CD8-positive, alpha-beta memory T cell (primary cell): ENCODE results near the gene RAB31. TPM values are rescaled to one million over a fixed set of nuclear protein-coding genes. Genes with fewer than 3 reads are reported as not detected.

Experiments used
- CTCF ChIA-PET: fragments of 350-600 bp; sonication (Branson Sonifier 250); formaldehyde crosslinking; loops from one replicate; lab custom pipeline; 2021; ENCODE audit warnings: antibody characterized with exemption; lab: Charles Lee
- POLR2A ChIA-PET: fragments of 350-600 bp; sonication (Branson Sonifier 250); formaldehyde crosslinking; loops from one replicate; lab custom pipeline; 2021; ENCODE audit warnings: antibody characterized with exemption; lab: Charles Lee
- DNase-seq, 5 donors: peaks; one replicate each; pipeline versions ENCODE4 v3.0.0 to v3.0.0-alpha.2; 2020 to 2022; ENCODE audit warnings: mixed read lengths in 1 of 5
- H3K27ac ChIP-seq: one replicate; pipeline ENCODE4 v1.7.0; 2013; ENCODE audit warnings: low read depth, mild to moderate bottlenecking, low read length, moderate library complexity
- H3K27me3 ChIP-seq: 2 replicates; pipeline ENCODE4 v1.7.0; 2013; ENCODE audit warnings: low read length, mild to moderate bottlenecking; ENCODE audit not compliant: insufficient read depth, poor library complexity, severe bottlenecking
- H3K36me3 ChIP-seq: 2 replicates; pipeline ENCODE4 v1.7.0; 2013; ENCODE audit warnings: mild to moderate bottlenecking, low read length, moderate library complexity; ENCODE audit not compliant: insufficient read depth
- H3K4me1 ChIP-seq: 2 replicates; pipeline ENCODE4 v1.7.0; 2013; ENCODE audit warnings: mild to moderate bottlenecking, low read length, moderate library complexity; ENCODE audit not compliant: insufficient read depth
- H3K4me3 ChIP-seq: 2 replicates; pipeline ENCODE4 v1.7.0; 2013; ENCODE audit warnings: mild to moderate bottlenecking, low read length
- H3K9me3 ChIP-seq: 2 replicates; pipeline ENCODE4 v1.7.0; 2013; ENCODE audit warnings: mild to moderate bottlenecking, low read length
- H3K27ac Mint-ChIP-seq, 8 donors: one replicate each; pipeline ENCODE4 v1.8.0; 2020 to 2021; ENCODE audit warnings: mixed read lengths in 8 of 8, mild to moderate bottlenecking in 6 of 8, inconsistent platforms in 3 of 8, moderate library complexity in 3 of 8
- H3K27me3 Mint-ChIP-seq, 2 donors: one replicate each; pipeline ENCODE4 v1.8.0; 2020 to 2021; ENCODE audit warnings: mixed read lengths in 2 of 2, mild to moderate bottlenecking in 1 of 2, moderate library complexity in 1 of 2
- H3K36me3 Mint-ChIP-seq, 3 donors: one replicate each; pipeline ENCODE4 v1.8.0; 2020 to 2021; ENCODE audit warnings: mixed read lengths in 3 of 3, inconsistent platforms in 1 of 3, mild to moderate bottlenecking in 1 of 3
- H3K4me1 Mint-ChIP-seq, 3 donors: one replicate each; pipeline ENCODE4 v1.8.0; 2020 to 2021; ENCODE audit warnings: mixed read lengths in 3 of 3, inconsistent platforms in 1 of 3, mild to moderate bottlenecking in 1 of 3
- H3K4me3 Mint-ChIP-seq, 7 donors: one replicate each; pipeline ENCODE4 v1.8.0; 2020 to 2021; ENCODE audit warnings: mixed read lengths in 7 of 7, mild to moderate bottlenecking in 6 of 7, moderate library complexity in 4 of 7, inconsistent platforms in 2 of 7
- H3K9me3 Mint-ChIP-seq, 5 donors: one replicate each; pipeline ENCODE4 v1.8.0; 2020 to 2022; ENCODE audit warnings: mixed read lengths in 5 of 5, mild to moderate bottlenecking in 3 of 5, moderate library complexity in 2 of 5, inconsistent platforms in 1 of 5
- polyA plus RNA-seq: library from polyadenylated mRNA; unstranded; fragments of 300-500 nt; fragmentation: Illumina TruSeq; gene quantifications from one replicate; pipeline ENCODE4 v1.2.3, GENCODE V29; 2021
- total RNA-seq, 2 experiments: library from RNA; stranded (reverse); gene quantifications; one replicate each; pipeline ENCODE4 v1.2.3, GENCODE V29; 2021

The RAB31 gene
- total and polyA plus RNA-seq, 3 experiments from 2014 or later: 0.57 to 4.7 (median 1.1) TPM

DNA sequence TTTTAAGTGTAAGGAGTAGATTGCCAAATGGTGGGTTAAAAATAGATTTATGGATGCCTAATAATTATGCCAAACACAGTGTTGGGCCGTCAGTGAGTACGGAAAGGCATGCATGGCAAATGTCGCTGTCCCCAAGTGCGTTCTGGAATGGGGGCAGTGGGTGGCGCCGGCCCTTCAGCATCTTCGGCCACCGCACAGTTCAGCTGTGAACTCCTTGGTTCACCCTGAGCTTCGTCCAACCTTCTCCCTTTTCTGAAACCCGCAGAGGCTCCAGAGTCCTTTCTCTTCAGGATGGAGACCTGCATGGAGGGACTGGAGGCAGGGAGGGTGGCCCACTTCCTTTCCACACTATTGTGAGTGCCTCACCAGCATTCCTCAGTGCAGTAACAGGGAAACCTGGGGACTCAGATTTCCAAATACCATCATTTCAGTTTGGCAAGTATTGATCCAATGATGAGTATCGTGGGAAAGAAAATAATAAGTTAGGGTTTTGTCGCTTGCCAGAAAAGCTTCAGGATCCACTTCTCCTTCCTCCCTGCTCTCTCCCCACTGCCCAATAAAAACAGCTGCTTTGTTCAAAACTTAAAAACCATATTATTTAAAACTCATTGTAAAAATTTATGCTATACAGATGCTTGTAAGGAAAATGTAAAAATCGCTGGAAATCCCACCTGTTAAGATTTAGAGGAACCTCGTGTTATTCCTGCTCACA, 103.0 kb downstream of the RAB31 start:
- ChIA-PET POLR2A (no interaction called here), CTCF (no interaction called here)
- Histone ChIP-seq H3K27me3 (no peaks in the 10 kb centered on the region), H3K36me3 (no peaks in the 10 kb centered on the region), H3K4me3 (no peak overlapping the region), H3K27ac (peak overlapping the region; percentile 16), H3K4me1 (no peaks in the 10 kb centered on the region), H3K9me3 (no peaks in the 10 kb centered on the region)
- Mint-ChIP-seq H3K27me3 (peaks cover 0 to 15% of the 10 kb centered on the region in 2 donors), H3K4me3 (no peak overlapping the region), H3K9me3 (no peaks in the 10 kb centered on the region), H3K27ac (no peak overlapping the region), H3K36me3 (no peaks in the 10 kb centered on the region), H3K4me1 (no peaks in the 10 kb centered on the region)
- no peak for DNase-seq

- H3K9me3 ChIP-seq: no peaks in the 10 kb centered on the region
- H3K9me3 Mint-ChIP-seq: no peaks in the 10 kb centered on the region
- POLR2A ChIA-PET: no interaction called here
- H3K36me3 ChIP-seq: no peaks in the 10 kb centered on the region
- H3K27me3 Mint-ChIP-seq: peaks cover 2 to 9% of the 10 kb centered on the region in 2 donors
- no peaks in the 10 kb centered on the region for H3K27me3 ChIP-seq
- no peak overlapping the region for H3K4me3 Mint-ChIP-seq
- no peak overlapping the region for H3K27ac ChIP-seq
- H3K36me3 Mint-ChIP-seq: no peaks in the 10 kb centered on the region
- no peak overlapping the region for H3K27ac Mint-ChIP-seq
- H3K4me3 ChIP-seq: no peak overlapping the region
- DNase-seq: no peak
- CTCF ChIA-PET: no interaction called here
- no peaks in the 10 kb centered on the region for H3K4me1 ChIP-seq
- no peaks in the 10 kb centered on the region for H3K4me1 Mint-ChIP-seq
Measured at GRCh38 chr18:9811978-9812377, 103.9 kb downstream of the RAB31 start.

GRCh38 chr18:9814431-9814830, 106.3 kb downstream of the RAB31 start:
- no peaks in the 10 kb centered on the region for H3K4me1 ChIP-seq
- no peaks in the 10 kb centered on the region for H3K4me1 Mint-ChIP-seq
- DNase-seq: no peak
- no peak overlapping the region for H3K27ac Mint-ChIP-seq
- H3K36me3 Mint-ChIP-seq: no peaks in the 10 kb centered on the region
- H3K9me3 ChIP-seq: no peaks in the 10 kb centered on the region
- ChIA-PET POLR2A (no interaction called here), CTCF (no interaction called here)
- H3K27me3 Mint-ChIP-seq: peaks cover 4 to 26% of the 10 kb centered on the region in 2 donors
- H3K4me3 ChIP-seq: no peak overlapping the region
- H3K4me3 Mint-ChIP-seq: no peak overlapping the region
- H3K36me3 ChIP-seq: no peaks in the 10 kb centered on the region
- H3K9me3 Mint-ChIP-seq: peaks cover 0 to 5% (median 3%) of the 10 kb centered on the region in 5 donors
- no peak overlapping the region for H3K27ac ChIP-seq
- H3K27me3 ChIP-seq: no peaks in the 10 kb centered on the region

DNA sequence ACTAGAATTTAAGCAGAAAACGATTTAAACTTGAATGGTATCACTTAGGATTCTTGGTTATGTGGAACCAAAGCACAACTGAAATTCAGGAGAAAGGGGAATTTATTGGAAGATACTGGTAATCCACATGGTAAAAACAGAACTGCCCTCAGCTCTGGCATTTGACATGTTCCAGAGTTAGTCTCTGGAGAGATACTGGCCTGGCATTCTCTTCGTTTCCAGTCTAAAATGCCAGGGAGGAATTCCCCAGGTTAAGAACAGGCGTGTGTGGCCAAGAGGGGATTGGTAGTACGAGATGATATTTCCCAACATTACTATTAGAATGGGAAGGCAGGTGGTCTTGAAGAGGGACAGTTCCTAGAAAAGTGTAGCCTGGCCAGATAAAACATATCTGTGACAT, 109.2 kb downstream of the RAB31 start:
- H3K4me1 Mint-ChIP-seq: no peaks in the 10 kb centered on the region
- H3K36me3 Mint-ChIP-seq: no peaks in the 10 kb centered on the region
- H3K36me3 ChIP-seq: no peaks in the 10 kb centered on the region
- CTCF ChIA-PET: no interaction called here
- H3K4me3 Mint-ChIP-seq: no peak overlapping the region
- peaks cover 3 to 7% (median 3%) of the 10 kb centered on the region in 5 donors for H3K9me3 Mint-ChIP-seq
- H3K27me3 ChIP-seq: no peaks in the 10 kb centered on the region
- no peak overlapping the region for H3K4me3 ChIP-seq
- H3K27ac Mint-ChIP-seq: no peak overlapping the region
- no peaks in the 10 kb centered on the region for H3K4me1 ChIP-seq
- POLR2A ChIA-PET: no interaction called here
- H3K9me3 ChIP-seq: no peaks in the 10 kb centered on the region
- H3K27ac ChIP-seq: no peak overlapping the region
- no peak for DNase-seq
- H3K27me3 Mint-ChIP-seq: peaks cover 7 to 30% of the 10 kb centered on the region in 2 donors

GRCh38 chr18:9817725-9818422, 109.8 kb downstream of the RAB31 start:
- Mint-ChIP-seq H3K27me3 (peaks cover 7 to 34% of the 10 kb centered on the region in 2 donors), H3K27ac (no peak overlapping the region), H3K36me3 (no peaks in the 10 kb centered on the region), H3K9me3 (peaks cover 3 to 7% (median 3%) of the 10 kb centered on the region in 5 donors), H3K4me3 (no peak overlapping the region), H3K4me1 (no peaks in the 10 kb centered on the region)
- Histone ChIP-seq H3K27ac (no peak overlapping the region), H3K36me3 (no peaks in the 10 kb centered on the region), H3K4me3 (no peak overlapping the region), H3K9me3 (no peaks in the 10 kb centered on the region), H3K4me1 (no peaks in the 10 kb centered on the region), H3K27me3 (no peaks in the 10 kb centered on the region)
- POLR2A ChIA-PET: no interaction called here
- CTCF ChIA-PET: no interaction called here
- DNase-seq: no peak

GRCh38 chr18:9818423-9818734, 110.3 kb downstream of the RAB31 start:
- Mint-ChIP-seq H3K27ac (no peak overlapping the region), H3K4me1 (no peaks in the 10 kb centered on the region), H3K27me3 (peaks cover 8 to 38% of the 10 kb centered on the region in 2 donors), H3K9me3 (peaks cover 3 to 7% (median 3%) of the 10 kb centered on the region in 5 donors), H3K4me3 (no peak overlapping the region), H3K36me3 (no peaks in the 10 kb centered on the region)
- no peak overlapping the region for H3K27ac ChIP-seq
- ChIA-PET POLR2A (no interaction called here), CTCF (no interaction called here)
- no peaks in the 10 kb centered on the region for H3K36me3 ChIP-seq
- no peaks in the 10 kb centered on the region for H3K9me3 ChIP-seq
- H3K4me1 ChIP-seq: no peaks in the 10 kb centered on the region
- H3K4me3 ChIP-seq: no peak overlapping the region
- DNase-seq: no peak
- no peaks in the 10 kb centered on the region for H3K27me3 ChIP-seq

- Mint-ChIP-seq H3K27ac (no peak overlapping the region), H3K4me1 (no peaks in the 10 kb centered on the region)
Measured at GRCh38 chr18:9820127-9820526, 112.0 kb downstream of the RAB31 start.

GRCh38 chr18:9820719-9821118, 112.6 kb downstream of the RAB31 start:
- H3K36me3 Mint-ChIP-seq: no peaks in the 10 kb centered on the region
- Histone ChIP-seq H3K27me3 (no peaks in the 10 kb centered on the region), H3K36me3 (no peaks in the 10 kb centered on the region), H3K27ac (no peak overlapping the region), H3K4me1 (no peaks in the 10 kb centered on the region), H3K4me3 (no peak overlapping the region), H3K9me3 (no peaks in the 10 kb centered on the region)
- H3K4me3 Mint-ChIP-seq: no peak overlapping the region
- POLR2A ChIA-PET: no interaction called here
- CTCF ChIA-PET: no interaction called here
- H3K4me1 Mint-ChIP-seq: no peaks in the 10 kb centered on the region
- H3K9me3 Mint-ChIP-seq: peaks cover 3 to 7% (median 3%) of the 10 kb centered on the region in 5 donors
- DNase-seq: no peak
- H3K27ac Mint-ChIP-seq: no peak overlapping the region
- H3K27me3 Mint-ChIP-seq: peaks cover 10 to 46% of the 10 kb centered on the region in 2 donors

More at GRCh38 chr18:9820127-9820526, 112.0 kb downstream of the RAB31 start:
- Histone ChIP-seq H3K27me3 (no peaks in the 10 kb centered on the region), H3K9me3 (no peaks in the 10 kb centered on the region), H3K36me3 (no peaks in the 10 kb centered on the region), H3K27ac (no peak overlapping the region), H3K4me1 (no peaks in the 10 kb centered on the region), H3K4me3 (no peak overlapping the region)
- DNase-seq: no peak
- Mint-ChIP-seq H3K9me3 (peaks cover 3 to 7% (median 3%) of the 10 kb centered on the region in 5 donors), H3K36me3 (no peaks in the 10 kb centered on the region), H3K27me3 (peaks cover 8 to 40% of the 10 kb centered on the region in 2 donors), H3K4me3 (no peak overlapping the region)
- ChIA-PET CTCF (no interaction called here), POLR2A (no interaction called here)
